ENCODE data around the gene OR52B4. TPM values are rescaled to one million over a fixed set of nuclear protein-coding genes. Genes with fewer than 3 reads are reported as not detected.
"Not testable (repeated sequence)": the region's sequence is repeated elsewhere in the genome, so short reads cannot be mapped to it uniquely, and the experiment has no call there.

OR52B4 gene
- not detected for total RNA-seq
- polyA plus RNA-seq (2013, experiment 1 of 2): not detected
- not detected for polyA plus RNA-seq (2013, experiment 2 of 2)
- long read RNA-seq, experiment 1: 0 reads
- long read RNA-seq, experiment 2: 0 reads
- long read RNA-seq, experiment 3: 0 reads
- long read RNA-seq, experiment 4: 0 reads

DNA sequence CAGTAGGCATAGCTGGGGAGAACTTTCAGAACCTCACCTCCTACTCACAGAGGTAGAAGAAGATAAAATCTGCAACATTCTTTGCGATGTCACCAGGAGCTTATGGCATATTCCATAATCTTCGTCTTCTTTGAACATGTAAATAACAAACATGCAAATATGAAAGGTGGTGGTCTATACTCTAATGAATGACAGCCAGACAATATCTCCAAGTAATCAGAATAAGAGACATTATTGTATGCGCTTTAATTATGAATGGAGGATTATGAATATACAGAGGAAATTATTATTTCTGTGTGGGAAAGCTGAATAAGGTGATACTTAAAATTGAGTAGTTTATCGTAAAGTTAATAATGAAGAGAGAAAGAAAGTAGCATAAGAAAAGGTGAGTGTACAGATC lies at the start of gene OR52B4:
Gene OR52B4, minus strand, starts transcription at position 101 of the 400 bp plus-strand sequence. Its CDS starts 91 bp downstream, at position 10.
- no peak for DNase-seq
- H3K4me1 Mint-ChIP-seq: no peaks in the 10 kb centered on the region
- H3K4me1 ChIP-seq (ENCODE audit: control insufficient read depth, insufficient read depth, low read length): no peaks in the 10 kb centered on the region
- no peaks in the 10 kb centered on the region for H3K9me3 ChIP-seq (ENCODE audit: control insufficient read depth, low read length)
- no peak within 1 kb of the TSS for H3K27ac Mint-ChIP-seq
- no peak within 1 kb of the TSS for H3K27ac ChIP-seq (ENCODE audit: low read depth, low read length)
- no peak within 1 kb of the TSS for H3K4me3 ChIP-seq (ENCODE audit: low read length)
- no peaks in the 10 kb centered on the region for H3K27me3 Mint-ChIP-seq (ENCODE audit: insufficient read depth)
- TF ChIP-seq, protein P1, sequence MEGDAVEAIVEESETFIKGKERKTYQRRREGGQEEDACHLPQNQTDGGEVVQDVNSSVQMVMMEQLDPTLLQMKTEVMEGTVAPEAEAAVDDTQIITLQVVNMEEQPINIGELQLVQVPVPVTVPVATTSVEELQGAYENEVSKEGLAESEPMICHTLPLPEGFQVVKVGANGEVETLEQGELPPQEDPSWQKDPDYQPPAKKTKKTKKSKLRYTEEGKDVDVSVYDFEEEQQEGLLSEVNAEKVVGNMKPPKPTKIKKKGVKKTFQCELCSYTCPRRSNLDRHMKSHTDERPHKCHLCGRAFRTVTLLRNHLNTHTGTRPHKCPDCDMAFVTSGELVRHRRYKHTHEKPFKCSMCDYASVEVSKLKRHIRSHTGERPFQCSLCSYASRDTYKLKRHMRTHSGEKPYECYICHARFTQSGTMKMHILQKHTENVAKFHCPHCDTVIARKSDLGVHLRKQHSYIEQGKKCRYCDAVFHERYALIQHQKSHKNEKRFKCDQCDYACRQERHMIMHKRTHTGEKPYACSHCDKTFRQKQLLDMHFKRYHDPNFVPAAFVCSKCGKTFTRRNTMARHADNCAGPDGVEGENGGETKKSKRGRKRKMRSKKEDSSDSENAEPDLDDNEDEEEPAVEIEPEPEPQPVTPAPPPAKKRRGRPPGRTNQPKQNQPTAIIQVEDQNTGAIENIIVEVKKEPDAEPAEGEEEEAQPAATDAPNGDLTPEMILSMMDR (conservative IDR thresholded peaks at IDR 0.05): no peak
- H3K9ac ChIP-seq (ENCODE audit: extremely low read depth, low read length, poor library complexity, severe bottlenecking): no peak within 1 kb of the TSS
- no peaks in the 10 kb centered on the region for H3K36me3 ChIP-seq (ENCODE audit: control insufficient read depth, insufficient read depth, low read length)
- 87 to 100% methylated on average over 2 of the region's 4 CpGs for WGBS, 2 experiments (ENCODE audit: insufficient coverage in 1 of 2, insufficient read length in 1 of 2)
- H3K4me3 Mint-ChIP-seq: no peak within 1 kb of the TSS
- peaks cover 2% of the 10 kb centered on the region for H3K9me3 Mint-ChIP-seq
- no peaks in the 10 kb centered on the region for H3K36me3 Mint-ChIP-seq (ENCODE audit: low read depth)
- no peaks in the 10 kb centered on the region for H3K27me3 ChIP-seq (ENCODE audit: control insufficient read depth, insufficient read depth, low read length, poor library complexity, severe bottlenecking)

DNA sequence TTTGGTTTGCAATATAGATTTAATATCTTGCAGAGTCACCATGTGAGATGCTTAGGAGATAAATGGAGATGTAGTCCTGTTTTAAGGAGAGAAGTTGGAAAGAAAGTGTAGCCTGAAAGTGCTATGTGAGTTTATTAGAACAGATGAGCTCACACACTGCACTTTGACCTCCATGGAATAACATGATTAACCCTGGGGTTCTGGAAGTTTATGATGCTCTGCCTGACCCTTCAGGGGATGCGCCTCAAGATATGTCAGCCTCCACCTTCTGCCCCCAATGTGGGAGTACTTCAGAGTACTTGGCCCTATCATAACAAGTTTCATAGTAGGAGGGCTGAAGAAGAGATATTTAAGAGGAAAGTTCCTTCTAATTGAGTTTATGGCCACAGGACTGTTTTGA lies 48.6 kb upstream of the OR52B4 start:
- Mint-ChIP-seq H3K36me3 (ENCODE audit: low read depth) (no peaks in the 10 kb centered on the region), H3K4me1 (no peaks in the 10 kb centered on the region), H3K27me3 (ENCODE audit: insufficient read depth) (no peaks in the 10 kb centered on the region), H3K27ac (no peak overlapping the region), H3K4me3 (no peak overlapping the region), H3K9me3 (no peaks in the 10 kb centered on the region)
- 100% methylated on average over 1 of the region's 1 CpG; no CpG with 5 or more reads in 1 of the 2 experiments for whole genome bisulfite sequencing, 2 experiments (ENCODE audit: insufficient coverage in 1 of 2, insufficient read length in 1 of 2)
- TF ChIP-seq, protein P1 (conservative IDR thresholded peaks at IDR 0.05): no peak
- Histone ChIP-seq H3K9ac (ENCODE audit: extremely low read depth, low read length, poor library complexity, severe bottlenecking) (no peak overlapping the region), H3K36me3 (ENCODE audit: control insufficient read depth, insufficient read depth, low read length) (no peaks in the 10 kb centered on the region), H3K4me3 (ENCODE audit: low read length) (no peak overlapping the region), H3K27ac (ENCODE audit: low read depth, low read length) (no peak overlapping the region), H3K9me3 (ENCODE audit: control insufficient read depth, low read length) (no peaks in the 10 kb centered on the region), H3K4me1 (ENCODE audit: control insufficient read depth, insufficient read depth, low read length) (no peaks in the 10 kb centered on the region), H3K27me3 (ENCODE audit: control insufficient read depth, insufficient read depth, low read length, poor library complexity, severe bottlenecking) (no peaks in the 10 kb centered on the region)
- no peak for DNase-seq

DNA sequence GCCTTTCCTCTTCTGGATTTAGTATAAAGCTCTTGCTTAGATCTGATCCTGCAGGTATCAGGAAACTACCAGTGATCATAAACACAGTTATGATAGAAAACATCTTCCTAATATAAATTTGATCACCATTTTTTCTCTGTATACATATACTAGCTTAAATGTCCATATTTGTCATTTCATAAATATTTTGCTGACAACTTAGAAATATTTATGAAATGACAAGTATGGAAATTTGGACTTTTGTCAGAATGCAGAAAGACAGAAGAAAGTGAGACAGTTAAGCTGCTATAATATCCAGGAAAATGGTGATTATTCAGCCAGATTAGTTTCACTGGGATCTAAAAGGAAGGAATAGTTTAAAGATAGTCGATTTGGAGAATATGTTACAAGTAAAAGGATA lies 48.1 kb upstream of the OR52B4 start:
- no peak for DNase-seq
- Mint-ChIP-seq H3K4me1 (no peaks in the 10 kb centered on the region), H3K4me3 (no peak overlapping the region), H3K9me3 (no peaks in the 10 kb centered on the region), H3K27ac (no peak overlapping the region), H3K27me3 (ENCODE audit: insufficient read depth) (no peaks in the 10 kb centered on the region), H3K36me3 (ENCODE audit: low read depth) (no peaks in the 10 kb centered on the region)
- H3K4me3 ChIP-seq (ENCODE audit: low read length): no peak overlapping the region
- H3K9ac ChIP-seq (ENCODE audit: extremely low read depth, low read length, poor library complexity, severe bottlenecking): no peak overlapping the region
- TF ChIP-seq, protein P1 (conservative IDR thresholded peaks at IDR 0.05): no peak
- H3K27ac ChIP-seq (ENCODE audit: low read depth, low read length): no peak overlapping the region
- no peaks in the 10 kb centered on the region for H3K36me3 ChIP-seq (ENCODE audit: control insufficient read depth, insufficient read depth, low read length)
- H3K4me1 ChIP-seq (ENCODE audit: control insufficient read depth, insufficient read depth, low read length): no peaks in the 10 kb centered on the region
- no peaks in the 10 kb centered on the region for H3K9me3 ChIP-seq (ENCODE audit: control insufficient read depth, low read length)
- no peaks in the 10 kb centered on the region for H3K27me3 ChIP-seq (ENCODE audit: control insufficient read depth, insufficient read depth, low read length, poor library complexity, severe bottlenecking)
- WGBS, 2 experiments (ENCODE audit: insufficient coverage in 1 of 2, insufficient read length in 1 of 2): 79 to 82% methylated on average over 1 of the region's 1 CpG

DNA sequence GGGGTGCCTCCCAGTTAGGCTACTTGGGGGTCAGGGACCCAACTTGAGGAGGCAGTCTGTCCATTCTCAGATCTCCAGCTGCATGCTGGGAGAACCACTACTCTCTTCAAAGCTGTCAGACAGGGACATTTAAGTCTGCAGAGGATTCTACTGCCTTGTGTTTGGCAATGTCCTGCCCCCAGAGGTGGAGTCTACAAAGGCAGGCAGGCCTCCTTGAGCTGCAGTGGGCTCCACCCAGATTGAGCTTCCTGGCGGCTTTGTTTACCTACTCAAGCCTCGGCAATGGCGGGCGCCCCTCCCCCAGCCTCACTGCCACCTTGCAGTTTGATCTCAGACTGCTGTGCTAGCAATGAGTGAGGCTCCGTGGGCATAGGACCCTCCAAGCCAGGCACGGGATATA lies 38.0 kb upstream of the OR52B4 start:
- H3K27me3 Mint-ChIP-seq (ENCODE audit: insufficient read depth): not testable (repeated sequence)

More for the DNA sequence above, 38.0 kb upstream of the OR52B4 start:
- H3K4me3 ChIP-seq (ENCODE audit: low read length); H3K9ac ChIP-seq (ENCODE audit: extremely low read depth, low read length, poor library complexity, severe bottlenecking); H3K27ac Mint-ChIP-seq; H3K4me1 Mint-ChIP-seq; H3K36me3 Mint-ChIP-seq (ENCODE audit: low read depth); H3K36me3 ChIP-seq (ENCODE audit: control insufficient read depth, insufficient read depth, low read length); H3K4me3 Mint-ChIP-seq; H3K27me3 ChIP-seq (ENCODE audit: control insufficient read depth, insufficient read depth, low read length, poor library complexity, severe bottlenecking); DNase-seq; H3K9me3 ChIP-seq (ENCODE audit: control insufficient read depth, low read length); H3K27ac ChIP-seq (ENCODE audit: low read depth, low read length); H3K4me1 ChIP-seq (ENCODE audit: control insufficient read depth, insufficient read depth, low read length): not testable (repeated sequence)
- WGBS, 2 experiments (ENCODE audit: insufficient coverage in 1 of 2, insufficient read length in 1 of 2): 82 to 85% methylated on average over 2 to 4 of the region's 6 CpGs
- peaks cover 48% of the 10 kb centered on the region for H3K9me3 Mint-ChIP-seq

Data from endodermal cell (in vitro differentiated cells).